HPDE6-E6E7 (cell line): ENCODE measurements around the gene BMS1.
A peak's percentile ranks its signal among the peaks of the same experiment; 100 is the strongest.
"Not testable (repeated sequence)": the region's sequence is repeated elsewhere in the genome, so short reads cannot be mapped to it uniquely, and the experiment has no call there.

Source experiments
- DNase-seq: peaks from one replicate; pipeline ENCODE4 v3.0.0; 2011; ENCODE audit warnings: missing footprints; ENCODE audit errors: extremely low spot score

BMS1 gene

GRCh38 chr10:42782446-42783180 is at the start of gene BMS1:
Gene BMS1 (plus strand): TSS chr10:42782795. CDS start chr10:42784395, 1,600 bp downstream.
- peak; percentile 89 for DNase-seq

GRCh38 chr10:42734536-42734935 is 48.1 kb upstream of the BMS1 start:
- no peak for DNase-seq

- DNase-seq, result no peak
Observed at GRCh38 chr10:42738679-42739078, 43.9 kb upstream of the BMS1 start.

- not testable (repeated sequence) for DNase-seq
Observed at GRCh38 chr10:42741536-42741935, 41.1 kb upstream of the BMS1 start.

- DNase-seq, result no peak
Observed at GRCh38 chr10:42743697-42744096, 38.9 kb upstream of the BMS1 start.

- DNase-seq, result no peak
Observed at GRCh38 chr10:42744134-42744701, 38.4 kb upstream of the BMS1 start.

GRCh38 chr10:42753126-42753506 is 29.5 kb upstream of the BMS1 start:
- DNase-seq, result peak; percentile 55

- no peak for DNase-seq
Observed at GRCh38 chr10:42753507-42754154, 29.0 kb upstream of the BMS1 start.

GRCh38 chr10:42754155-42755027 is 28.2 kb upstream of the BMS1 start:
- DNase-seq, result peak; percentile 14

GRCh38 chr10:42755028-42755451 is 27.6 kb upstream of the BMS1 start:
- DNase-seq, result no peak

- DNase-seq, result no peak
Observed at GRCh38 chr10:42755556-42756093, 27.0 kb upstream of the BMS1 start.

GRCh38 chr10:42767906-42768305 is 14.7 kb upstream of the BMS1 start:
- DNase-seq, result no peak

- DNase-seq, result no peak
Observed at GRCh38 chr10:42768581-42769152, 13.9 kb upstream of the BMS1 start.

- no peak for DNase-seq
Observed at GRCh38 chr10:42769173-42769572, 13.4 kb upstream of the BMS1 start.

- no peak for DNase-seq
Observed at GRCh38 chr10:42769673-42770072, 12.9 kb upstream of the BMS1 start.

- DNase-seq, result no peak
Observed at GRCh38 chr10:42776681-42777080, 5.9 kb upstream of the BMS1 start.

- no peak for DNase-seq
Observed at GRCh38 chr10:42780456-42780855, 2.1 kb upstream of the BMS1 start.

GRCh38 chr10:42781893-42782445 is 626 bp upstream of the BMS1 start:
- no peak for DNase-seq

- no peak for DNase-seq
Observed at GRCh38 chr10:42783181-42783549, 570 bp downstream of the BMS1 start.

- DNase-seq, result no peak
Observed at GRCh38 chr10:42785759-42786158, 3.2 kb downstream of the BMS1 start.

GRCh38 chr10:42790835-42791234 is 8.2 kb downstream of the BMS1 start:
- no peak for DNase-seq
